T-helper 1 cell (primary cell): ENCODE data around the gene CCDC126.
"Not testable (repeated sequence)": the region's sequence is repeated elsewhere in the genome, so short reads cannot be mapped to it uniquely, and the experiment has no call there.

Source experiments
- DNase-seq, 5 donors: peaks; one replicate each; pipeline ENCODE4 v3.0.0-alpha.2; 2012 to 2020

CCDC126 gene

DNA sequence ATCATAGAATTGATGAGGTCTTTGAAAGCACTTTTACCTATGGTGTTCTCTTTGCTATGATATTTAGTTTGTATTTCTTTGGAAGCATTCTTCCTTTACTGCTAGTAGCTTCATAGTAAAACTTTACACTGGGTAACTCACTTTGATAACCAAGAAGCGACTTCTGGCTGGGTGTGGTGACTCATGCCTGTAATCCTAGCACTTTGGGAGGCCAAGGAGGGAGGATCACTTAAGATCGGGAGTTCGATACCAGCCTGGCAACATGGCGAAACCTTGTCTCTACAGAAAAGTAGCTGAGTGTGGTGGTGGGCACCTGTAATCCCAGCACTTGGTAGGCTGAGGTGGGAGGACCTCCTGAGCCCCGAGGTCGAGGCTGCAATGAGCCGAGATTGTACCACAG lies 36.2 kb downstream of the CCDC126 start:
- no peak for DNase-seq

DNA sequence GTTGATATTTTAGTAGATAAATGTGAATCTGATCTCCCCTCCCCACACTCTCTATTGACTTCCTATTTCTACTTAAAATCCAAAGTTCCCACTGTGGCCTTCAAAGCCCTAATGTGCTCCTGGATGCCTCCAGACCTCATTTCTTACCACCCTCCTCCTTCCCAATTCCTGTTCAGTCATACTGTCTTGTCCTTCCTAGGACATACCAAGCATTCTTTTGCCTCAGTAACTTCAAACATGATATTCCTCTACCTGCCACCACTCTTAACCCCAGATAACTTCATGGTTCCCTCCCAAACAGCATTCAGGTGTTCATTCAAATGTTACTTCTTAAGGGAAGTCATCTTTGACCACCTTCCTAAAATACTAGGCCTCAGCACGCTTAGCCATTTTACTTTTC lies 48.6 kb downstream of the CCDC126 start:
- no peak for DNase-seq

DNA sequence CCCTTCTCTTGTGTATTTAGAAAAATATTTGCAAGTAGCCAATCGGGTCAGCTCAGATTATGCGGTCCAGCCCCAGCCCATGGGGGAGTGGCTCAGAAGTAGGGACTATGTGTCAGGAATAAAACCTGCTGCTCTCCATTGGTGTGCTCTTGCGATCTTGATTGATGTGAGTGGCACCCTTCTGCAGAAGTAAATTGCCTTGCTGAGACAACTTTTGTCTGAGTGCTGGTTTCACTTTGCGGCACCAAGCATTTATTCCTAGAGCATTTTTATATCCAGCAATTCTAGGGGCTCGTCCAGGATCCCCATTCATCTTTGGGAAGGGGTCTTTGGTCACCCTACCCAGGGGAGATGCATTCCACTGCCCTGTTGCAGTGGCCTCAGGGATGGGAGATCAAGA lies 56.8 kb downstream of the CCDC126 start:
- no peak for DNase-seq

DNA sequence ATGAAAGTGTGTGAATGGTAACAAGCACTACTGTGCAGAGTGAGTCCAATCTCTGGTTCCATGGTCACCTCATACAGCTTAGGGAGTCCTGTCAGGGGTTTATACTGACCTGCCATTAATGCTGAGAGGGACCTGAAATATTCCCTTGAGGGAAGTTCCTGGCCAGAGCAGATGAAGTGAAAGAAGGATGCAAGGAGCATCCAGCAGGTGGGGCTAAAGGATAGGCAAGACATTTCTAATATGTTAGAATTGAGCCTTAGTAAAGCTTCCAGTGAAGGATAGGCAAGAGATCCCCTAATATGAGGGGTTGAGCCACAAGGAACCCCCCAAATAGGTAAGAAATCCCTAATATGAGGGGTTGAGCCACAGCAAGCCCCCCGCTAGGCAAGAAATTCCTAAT lies 57.3 kb downstream of the CCDC126 start:
- DNase-seq: no peak

DNA sequence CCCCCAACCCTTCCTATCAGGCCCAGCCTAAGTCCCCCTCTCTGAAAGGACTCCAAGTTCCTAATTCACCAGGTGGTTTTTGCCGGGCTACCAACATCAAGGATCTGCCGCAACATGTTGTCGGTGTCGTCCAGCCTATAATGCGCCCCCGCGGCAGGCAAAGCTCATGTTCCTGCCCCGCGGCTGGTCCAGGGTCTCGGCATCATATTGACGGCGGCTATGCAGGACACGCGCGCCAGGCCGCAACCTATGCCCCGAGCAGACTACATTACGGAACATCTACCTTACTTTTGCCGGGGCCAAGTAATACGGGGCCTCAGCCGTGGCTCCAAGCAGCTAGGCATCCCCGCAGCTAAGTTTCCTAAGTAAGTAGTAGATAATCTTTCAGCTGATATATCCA lies 58.3 kb downstream of the CCDC126 start:
- DNase-seq: no peak

DNA sequence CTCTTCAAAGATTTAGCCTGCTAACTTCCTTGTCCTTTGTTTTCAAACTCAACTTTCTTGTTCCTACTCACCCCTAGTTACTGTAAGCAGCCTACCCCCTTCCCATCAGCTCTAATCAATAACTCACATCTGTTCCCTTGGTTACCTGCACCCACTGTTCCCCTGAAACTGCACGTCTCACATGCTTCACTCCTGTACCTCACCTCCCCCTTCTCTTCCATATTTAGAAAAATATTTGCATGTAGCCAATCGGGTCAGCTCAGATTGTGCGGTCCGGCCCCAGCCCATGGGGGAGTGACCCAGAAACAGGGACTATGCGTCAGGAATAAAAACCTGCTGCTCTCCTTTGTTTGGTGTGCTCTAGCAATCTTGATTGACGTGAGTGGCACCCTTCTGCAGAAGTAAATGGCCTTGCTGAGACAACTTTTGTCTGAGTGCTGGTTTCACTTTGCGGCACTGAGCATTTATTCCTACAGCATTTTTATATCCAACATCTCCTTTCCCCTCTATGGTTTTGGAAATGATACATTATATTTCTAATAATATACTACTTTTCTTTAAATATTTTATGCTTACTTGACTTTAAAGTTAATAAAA lies 61.7 kb downstream of the CCDC126 start:
- DNase-seq: no peak

DNA sequence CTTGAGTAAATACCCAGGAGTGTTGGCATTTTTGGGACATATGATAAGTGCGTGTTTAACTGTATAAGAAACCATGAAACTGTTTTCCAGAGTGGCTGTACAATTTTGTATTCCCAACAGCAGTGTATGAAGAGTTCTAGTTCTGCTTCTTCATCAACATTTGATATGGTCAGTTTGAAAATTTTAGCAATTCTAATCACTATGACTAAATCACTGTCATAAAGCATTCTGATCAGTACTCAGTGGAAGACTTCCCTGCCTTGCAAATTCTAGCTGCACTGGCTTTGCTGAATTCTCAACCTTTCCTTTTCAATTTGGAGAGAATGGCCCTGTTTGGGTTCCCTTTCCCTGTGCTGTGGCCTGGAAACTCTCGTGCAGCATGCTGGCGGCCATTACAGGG lies 64.2 kb downstream of the CCDC126 start:
- no peak for DNase-seq

DNA sequence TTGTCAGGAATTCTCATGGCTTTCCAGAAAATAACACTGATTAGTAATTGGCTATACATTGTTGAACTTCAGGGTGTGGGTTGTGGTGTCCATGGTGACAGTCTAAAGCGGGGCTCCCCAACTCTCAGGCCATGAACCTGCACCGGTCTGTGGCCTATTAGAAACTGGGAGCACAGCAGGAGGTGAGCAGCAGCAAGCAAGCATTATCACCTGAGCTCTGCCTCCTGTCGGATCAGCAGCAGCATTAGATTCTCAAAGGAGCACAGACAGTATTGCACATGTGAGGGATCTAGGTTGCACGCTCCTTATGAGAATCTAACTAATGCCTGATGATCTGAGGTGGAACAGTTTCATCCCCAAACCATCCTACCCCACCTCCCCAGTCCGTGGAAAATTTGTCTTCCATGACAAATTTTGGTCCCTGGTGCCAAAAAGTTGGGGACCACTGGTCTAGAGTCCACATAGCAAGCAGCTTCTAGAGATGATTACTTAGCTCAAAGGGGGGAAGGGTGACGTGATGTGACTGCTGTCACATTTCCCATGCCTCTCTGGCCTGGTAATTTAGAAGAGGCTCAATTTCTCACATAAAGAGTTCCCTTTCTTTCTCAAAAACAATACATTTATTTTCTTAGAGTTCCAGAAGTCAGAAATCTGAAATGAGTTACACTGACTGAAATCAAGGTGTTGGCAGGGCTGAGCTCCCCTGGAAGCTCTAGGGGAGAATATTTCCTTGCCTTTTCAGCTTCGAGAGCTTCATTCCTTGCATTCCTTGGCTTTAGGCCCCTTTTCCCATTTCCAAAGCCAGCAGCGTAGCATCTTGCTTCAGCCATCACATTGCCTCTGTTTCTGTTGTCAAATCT lies 65.2 kb downstream of the CCDC126 start:
- no peak for DNase-seq

DNA sequence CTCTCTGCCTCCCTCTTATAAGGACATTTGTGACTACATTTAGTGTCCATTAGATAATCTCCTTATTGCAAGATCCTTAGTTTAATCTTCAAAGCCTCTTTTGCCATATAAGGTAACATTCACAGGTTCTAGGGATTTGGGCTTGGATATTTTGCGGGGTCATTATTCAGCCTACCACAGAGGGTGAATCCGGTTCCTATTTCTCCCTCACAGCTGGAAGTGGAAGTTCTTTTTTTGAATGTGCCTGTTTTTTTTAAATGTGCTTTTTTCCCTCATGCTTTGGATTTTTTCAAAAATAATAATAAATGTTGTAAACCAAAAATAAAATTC lies 65.8 kb downstream of the CCDC126 start:
- DNase-seq: no peak

DNA sequence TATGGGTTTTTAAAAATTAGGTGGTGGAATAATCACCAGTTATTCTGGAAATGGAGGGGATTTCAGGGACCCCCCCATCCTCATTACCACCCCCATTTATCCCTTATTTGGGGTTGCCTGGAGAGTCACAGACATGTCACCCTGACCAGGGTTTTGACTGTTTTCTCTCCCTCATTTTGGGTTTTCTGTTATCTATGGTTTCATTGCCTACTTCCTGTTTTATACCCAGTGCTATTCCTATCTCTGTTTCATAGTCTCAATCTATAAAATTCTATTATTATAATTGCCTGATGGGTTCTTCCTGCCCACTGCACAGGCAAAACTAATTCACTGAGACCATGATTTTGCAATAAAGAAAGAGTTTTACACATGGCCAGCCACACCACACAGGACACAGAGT lies 66.9 kb downstream of the CCDC126 start:
- DNase-seq: no peak

DNA sequence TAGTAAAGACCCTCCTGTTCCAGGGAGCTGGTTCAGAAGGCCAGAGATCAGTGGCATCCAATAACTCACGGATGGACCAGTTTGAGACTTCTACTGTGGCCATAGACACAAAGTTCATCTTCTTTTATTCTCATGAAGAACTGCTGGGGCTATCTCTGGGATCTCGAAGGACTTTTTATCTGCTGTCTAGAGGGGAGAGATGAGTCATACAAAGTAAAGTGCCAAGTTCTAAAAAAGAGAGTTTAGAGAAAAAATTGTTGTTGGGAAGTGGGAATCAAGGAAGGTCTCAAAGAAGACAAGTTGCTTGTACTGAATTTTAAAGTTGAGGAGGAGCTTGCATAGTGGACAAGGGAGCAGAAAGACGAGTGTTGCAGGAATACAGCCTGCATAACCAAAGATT lies 74.9 kb downstream of the CCDC126 start:
- DNase-seq: no peak

DNA sequence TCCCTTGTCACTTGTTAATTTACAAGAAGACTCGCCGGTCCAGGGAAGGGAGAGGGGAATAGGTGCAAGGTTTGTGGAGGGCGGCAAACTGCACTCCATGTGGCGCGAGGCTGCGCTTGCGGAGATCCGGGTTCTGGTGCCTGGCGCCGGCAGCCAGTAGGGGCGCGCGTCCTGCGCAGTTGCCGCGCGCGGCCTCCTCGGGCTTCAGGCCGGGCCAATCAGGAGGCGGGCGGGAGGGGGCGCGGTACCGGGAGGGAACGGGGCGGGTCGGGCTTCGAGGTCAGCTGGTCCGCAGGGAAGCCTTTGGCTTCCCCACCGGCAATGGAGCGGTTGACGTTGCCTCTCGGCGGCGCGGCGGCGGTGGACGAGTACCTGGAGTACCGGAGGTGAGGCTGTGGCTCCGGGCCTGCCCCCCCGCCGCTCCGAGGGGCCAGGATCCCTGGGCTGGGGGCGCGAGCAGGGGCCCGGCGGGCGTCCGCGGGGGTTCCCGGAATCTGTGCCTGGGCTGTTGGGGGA lies 82.8 kb downstream of the CCDC126 start, which contains the start of gene FAM221A:
Gene FAM221A (plus strand): TSS at position 302 of the 516 bp plus-strand sequence. CDS start 20 bp downstream, at position 322.
- DNase-seq: peak; percentile 67 to 85 (median 79)

DNA sequence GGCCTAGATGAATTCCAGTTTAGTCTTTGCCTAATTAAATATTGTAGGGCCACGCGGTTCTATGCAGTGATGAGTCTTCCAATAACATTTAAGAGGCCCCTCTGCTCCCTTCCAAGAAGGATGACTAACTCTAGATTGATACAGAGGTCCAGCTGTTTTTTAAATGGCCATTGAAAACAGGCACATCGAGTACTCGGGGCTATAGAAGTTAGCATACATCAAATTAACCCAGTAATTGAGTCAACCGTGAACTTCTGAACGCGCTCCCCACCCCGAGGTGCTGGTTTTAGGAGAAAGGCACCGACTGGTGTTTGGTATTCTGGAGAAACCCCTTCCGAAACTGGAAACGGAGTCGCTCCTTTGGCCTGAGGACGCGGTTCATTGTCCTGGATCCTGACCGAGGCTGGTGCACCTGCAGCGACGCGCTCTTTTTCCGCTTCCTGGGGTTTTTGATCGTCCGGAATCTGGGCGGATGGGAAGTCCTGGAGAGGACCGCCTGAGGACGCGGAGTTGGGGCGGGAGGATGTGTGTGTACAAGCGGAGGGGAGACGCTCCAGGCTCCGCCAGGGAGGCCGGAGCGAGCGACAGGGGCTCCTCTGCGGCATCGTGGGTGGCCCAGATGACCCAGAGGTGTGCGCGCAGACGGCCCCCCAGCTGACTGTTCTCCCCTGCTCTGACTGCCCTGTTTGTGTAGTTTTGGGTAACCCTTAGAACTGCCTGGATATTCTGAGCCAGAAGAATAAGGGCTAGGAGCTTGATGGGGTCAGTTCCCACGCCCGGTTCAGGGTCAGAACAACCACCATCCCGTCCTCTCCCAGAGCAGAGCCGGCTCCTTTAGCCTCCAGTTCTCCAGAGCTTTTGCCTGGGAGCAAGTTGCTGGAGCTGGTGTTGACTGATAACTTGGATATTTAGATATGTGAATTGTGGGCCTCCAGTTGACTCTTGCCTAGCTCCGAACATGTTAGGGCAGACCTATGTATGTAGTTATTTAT lies 83.5 kb downstream of the CCDC126 start:
- peak; percentile 15 to 57 (median 22) for DNase-seq

DNA sequence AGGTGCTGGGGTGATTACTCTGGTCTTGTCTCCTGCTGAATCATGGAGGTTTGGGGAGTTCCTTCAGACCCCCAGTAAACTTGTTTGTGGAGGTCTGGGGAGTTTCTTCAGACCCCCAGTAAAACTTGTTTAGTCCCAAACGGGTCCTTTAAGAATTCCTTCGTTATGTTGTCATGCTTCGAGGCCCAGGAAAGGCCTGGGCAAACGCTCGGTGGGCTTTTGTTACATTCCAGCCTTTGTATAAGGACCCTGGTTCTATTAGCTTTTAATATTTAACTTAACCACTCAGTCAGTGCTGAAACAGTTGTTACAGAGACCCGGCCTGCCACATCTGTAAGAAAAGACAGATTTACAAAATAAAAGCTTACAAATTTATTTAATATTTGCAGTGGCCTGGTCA lies 86.9 kb downstream of the CCDC126 start:
- DNase-seq: not testable (repeated sequence)

DNA sequence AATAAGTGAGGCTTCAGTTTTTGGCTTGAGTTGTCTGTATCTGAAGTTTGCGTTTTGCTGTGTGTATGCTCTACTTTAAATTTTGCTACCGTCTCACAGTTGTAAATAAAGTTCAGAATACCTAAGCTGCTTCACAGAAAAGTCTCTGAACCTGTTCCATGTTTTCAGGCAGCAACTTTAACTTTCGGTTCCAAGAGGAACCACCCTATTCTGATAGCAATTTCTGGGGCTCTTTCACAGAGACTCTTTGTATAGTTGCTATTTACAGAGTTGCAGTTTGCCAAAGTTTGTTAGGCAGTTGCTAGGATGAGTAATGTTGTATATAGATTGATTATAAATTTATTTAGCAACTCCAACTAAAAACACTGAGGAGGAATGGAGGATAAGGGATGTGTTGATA lies 88.5 kb downstream of the CCDC126 start:
- DNase-seq: no peak

DNA sequence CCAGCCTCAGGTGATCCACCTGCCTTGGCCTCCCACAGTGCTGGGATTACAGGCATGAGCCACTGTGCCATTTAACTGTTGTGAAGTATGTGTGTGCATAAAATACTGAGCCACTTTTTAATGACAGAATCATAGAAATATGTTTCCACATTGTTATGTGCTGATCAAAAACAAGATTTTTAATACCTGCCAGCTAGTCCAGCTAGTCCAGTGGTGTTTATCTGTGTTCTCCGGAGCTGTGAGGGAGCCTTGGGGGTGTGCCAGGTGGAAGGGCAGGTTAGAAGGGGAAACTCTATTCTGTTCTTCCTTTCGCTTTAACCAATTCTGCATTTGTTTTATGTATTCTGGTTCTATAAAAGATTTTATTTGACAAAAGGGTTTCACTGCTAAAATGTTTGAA lies 89.8 kb downstream of the CCDC126 start:
- no peak for DNase-seq

DNA sequence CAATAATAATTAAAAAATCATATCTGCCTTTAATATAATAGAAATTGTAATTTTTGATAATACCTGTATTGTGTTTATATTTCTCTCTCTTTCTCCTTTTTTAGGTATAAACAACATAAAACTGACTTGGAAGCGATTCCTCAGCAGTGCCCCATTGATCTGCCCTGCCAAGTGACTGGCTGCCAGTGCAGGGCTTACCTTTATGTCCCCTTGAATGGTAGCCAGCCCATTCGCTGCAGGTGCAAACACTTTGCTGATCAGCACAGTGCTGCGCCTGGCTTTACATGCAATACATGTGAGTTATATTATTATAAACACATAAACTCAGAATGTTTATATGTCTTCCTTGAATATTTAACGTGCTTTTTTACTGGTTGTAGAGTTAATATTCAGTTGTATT lies 92.0 kb downstream of the CCDC126 start:
- no peak for DNase-seq

DNA sequence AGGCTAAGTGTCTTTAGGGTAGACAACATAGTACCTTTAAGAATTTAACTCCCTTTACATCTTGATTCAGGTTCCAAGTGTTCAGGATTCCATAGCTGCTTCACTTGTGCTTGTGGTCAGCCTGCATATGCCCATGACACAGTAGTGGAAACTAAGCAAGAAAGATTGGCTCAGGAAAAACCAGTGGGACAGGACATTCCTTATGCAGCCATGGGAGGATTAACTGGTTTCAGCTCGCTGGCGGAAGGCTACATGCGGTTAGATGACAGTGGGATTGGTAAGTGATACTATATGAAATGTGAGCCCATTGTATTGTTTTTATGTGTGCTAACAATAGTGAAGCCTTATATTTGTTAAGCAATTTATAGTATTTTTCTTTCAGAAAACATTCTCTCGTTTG lies 94.1 kb downstream of the CCDC126 start:
- DNase-seq: no peak

DNA sequence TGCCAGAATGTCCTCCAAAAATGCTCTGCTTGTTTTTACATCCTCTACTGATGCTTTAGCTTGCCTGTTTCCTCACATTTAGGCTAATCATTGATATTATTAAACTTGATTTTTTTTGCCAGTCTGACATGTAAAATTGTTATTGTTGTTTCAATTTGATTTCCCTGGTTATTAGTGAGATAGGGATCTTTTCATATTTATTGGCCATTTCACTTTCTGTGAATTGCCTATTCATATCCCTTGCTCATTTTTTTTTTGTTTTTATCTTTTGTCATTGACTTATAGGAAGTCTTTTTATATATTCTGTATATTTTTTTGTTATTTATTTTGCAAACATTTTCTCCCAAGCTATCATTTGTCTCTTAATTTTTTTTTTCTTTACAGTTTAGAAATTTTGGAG lies 96.0 kb downstream of the CCDC126 start:
- DNase-seq: no peak
